ENCODE data around the gene NCAPG2. TPM values are rescaled to one million over a fixed set of nuclear protein-coding genes. Genes with fewer than 3 reads are reported as not detected.

The NCAPG2 gene
- total RNA-seq, 6 experiments from 2014 or later = 2.7 to 4.8 (median 4.2) TPM

DNA sequence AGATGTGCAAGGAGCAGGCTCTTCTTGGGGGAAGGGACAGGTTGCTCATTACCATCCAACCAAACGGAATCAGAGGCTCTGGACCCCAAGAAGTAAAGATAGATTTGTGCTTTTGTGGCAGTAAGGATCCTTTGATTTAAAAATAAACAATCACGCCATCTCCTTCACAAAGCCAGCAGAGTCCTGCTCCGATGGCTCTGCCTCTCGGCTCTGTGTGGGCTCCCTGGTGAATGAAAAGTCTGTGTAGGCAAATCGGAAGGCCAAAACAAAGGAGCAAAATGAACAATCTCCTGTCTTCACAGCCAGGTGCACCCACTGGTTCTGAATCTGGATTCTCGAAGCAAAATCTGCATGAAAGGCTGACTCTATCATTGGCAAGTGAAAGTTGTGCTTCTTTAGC lies 120.8 kb downstream of the NCAPG2 start:
- no peak for ATAC-seq
- WGBS (ENCODE audit: insufficient coverage, low coverage, low lambda C conversion rate, missing lambda C conversion rate) = 52% methylated on average over 6 of the region's 6 CpGs
- Histone ChIP-seq H3K27me3 (peaks cover 0 to 14% of the 10 kb centered on the region in 2 donors), H3K4me1 (peaks cover 0 to 5% (median 0%) of the 10 kb centered on the region in 4 donors), H3K4me3 (no peak overlapping the region), H3K27ac (no peak overlapping the region), H3K9me3 (no peaks in the 10 kb centered on the region), H3K36me3 (no peaks in the 10 kb centered on the region)
- no peak for TF ChIP-seq CTCF (IDR thresholded peaks at IDR 0.05)
- TF ChIP-seq POLR2A (IDR thresholded peaks at IDR 0.05) = no peak
- DNase-seq = no peak
- intact Hi-C loops (cut with DNase I) = no loop called here

- no peaks in the 10 kb centered on the region for H3K36me3 ChIP-seq
- intact Hi-C loops (cut with DNase I) = no loop called here
- no peaks in the 10 kb centered on the region for H3K9me3 ChIP-seq
- ATAC-seq = no peak
- peaks cover 0 to 14% of the 10 kb centered on the region in 2 donors for H3K27me3 ChIP-seq
- H3K4me3 ChIP-seq = no peak overlapping the region
- WGBS (ENCODE audit: insufficient coverage, low coverage, low lambda C conversion rate, missing lambda C conversion rate) = 83% methylated on average over 1 of the region's 5 CpGs
- H3K4me1 ChIP-seq = peaks cover 0 to 5% (median 0%) of the 10 kb centered on the region in 4 donors
- no peak overlapping the region for H3K27ac ChIP-seq
- no peak for DNase-seq
- no peak for TF ChIP-seq CTCF (IDR thresholded peaks at IDR 0.05)
- no peak for TF ChIP-seq POLR2A (IDR thresholded peaks at IDR 0.05)
These were observed 121.5 kb downstream of the NCAPG2 start for GRCh38 chr7:158583143-158583542.

DNA sequence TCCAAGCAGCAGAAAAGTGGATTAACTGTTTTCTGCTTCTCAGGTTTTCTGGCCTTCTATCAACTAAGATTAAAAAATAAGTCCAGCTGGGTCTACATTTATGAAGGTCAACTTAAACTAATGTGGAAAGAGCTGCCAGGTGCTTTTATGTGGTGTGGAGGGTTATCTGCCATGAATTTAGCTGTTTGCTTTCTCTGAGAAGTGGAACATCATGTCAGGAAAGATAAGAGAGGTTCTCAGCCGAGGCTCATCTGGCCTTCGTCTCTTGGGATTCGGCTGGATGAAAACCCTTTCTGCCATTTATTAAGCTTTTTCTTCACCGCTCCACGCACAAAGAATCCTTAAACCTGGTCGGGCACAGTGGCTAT lies 122.5 kb downstream of the NCAPG2 start:
- ATAC-seq = no peak
- DNase-seq = no peak
- Histone ChIP-seq H3K9me3 (no peaks in the 10 kb centered on the region), H3K36me3 (no peaks in the 10 kb centered on the region), H3K27me3 (peaks cover 0 to 14% of the 10 kb centered on the region in 2 donors), H3K27ac (no peak overlapping the region), H3K4me1 (peaks cover 0 to 5% (median 0%) of the 10 kb centered on the region in 4 donors), H3K4me3 (no peak overlapping the region)
- intact Hi-C loops (cut with DNase I) = no loop called here
- WGBS (ENCODE audit: insufficient coverage, low coverage, low lambda C conversion rate, missing lambda C conversion rate) = 71% methylated on average over 5 of the region's 6 CpGs
- no peak for TF ChIP-seq CTCF (IDR thresholded peaks at IDR 0.05)

DNA sequence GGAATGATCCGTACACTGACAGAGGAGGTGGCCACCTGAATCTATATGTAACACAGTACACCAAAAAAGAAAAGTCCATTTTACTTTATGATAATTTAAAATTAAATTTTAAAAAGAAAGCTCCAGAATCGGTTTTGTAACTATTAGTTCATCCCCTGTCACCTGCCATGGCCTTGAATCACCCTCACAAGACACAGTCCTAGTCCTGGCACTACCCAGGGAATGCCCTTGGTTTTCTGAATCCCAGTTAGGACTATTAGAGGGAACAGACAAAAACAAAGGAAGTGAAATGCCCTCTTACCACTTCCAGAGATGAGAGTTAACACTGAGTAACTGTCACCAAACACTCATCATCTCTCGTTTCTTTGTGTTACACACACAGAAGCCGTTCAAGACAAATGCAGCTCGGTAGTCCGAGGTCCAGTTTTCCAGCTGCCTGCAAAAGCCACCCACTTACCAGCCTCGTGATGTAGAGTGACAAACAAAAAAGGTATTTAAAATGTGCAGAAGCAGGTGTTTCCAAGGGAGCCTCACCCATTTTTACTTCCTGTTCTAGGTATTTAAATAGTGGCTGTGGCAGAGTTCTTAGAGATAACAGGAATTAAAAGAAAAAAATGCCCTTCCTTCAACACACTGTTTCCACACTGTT lies 123.0 kb downstream of the NCAPG2 start:
- Histone ChIP-seq H3K27me3 (peaks cover 0 to 10% of the 10 kb centered on the region in 2 donors), H3K9me3 (no peaks in the 10 kb centered on the region), H3K27ac (no peak overlapping the region)

More for the DNA sequence above, 123.0 kb downstream of the NCAPG2 start:
- intact Hi-C loops (cut with DNase I) = no loop called here
- no peak for ATAC-seq
- TF ChIP-seq POLR2A (IDR thresholded peaks at IDR 0.05) = no peak
- no peak for TF ChIP-seq CTCF (IDR thresholded peaks at IDR 0.05)
- Histone ChIP-seq H3K36me3 (no peaks in the 10 kb centered on the region), H3K4me1 (peaks cover 0 to 1% (median 0%) of the 10 kb centered on the region in 4 donors), H3K4me3 (no peak overlapping the region)
- no peak for DNase-seq
- WGBS (ENCODE audit: insufficient coverage, low coverage, low lambda C conversion rate, missing lambda C conversion rate) = 52% methylated on average over 7 of the region's 7 CpGs

Small RNA genes lying within 50 kb of the gene (microRNA-seq; reads per million reads assigned to microRNA genes)
- gene MIR5707 = 0 reads per million in 2 donors

Small RNA genes lying within 50 kb of the gene (small RNA-seq; reads per million reads assigned to genes)
- gene MIR5707 = 0 reads per million in 2 experiments
- gene THAP5P1 = 0 reads per million in 2 experiments

Other genes starting within 250 kb of the NCAPG2 start
- gene PTPRN2, start 117.0 kb downstream of the NCAPG2 start, total RNA-seq = under 1 TPM; 0.15 to 0.87 (median 0.67) TPM
- gene ESYT2, start 124.7 kb upstream of the NCAPG2 start, total RNA-seq = 10 to 100 TPM; 19.7 to 28.7 (median 24.2) TPM
- gene DYNC2I1, start 151.8 kb upstream of the NCAPG2 start, total RNA-seq = 1 to 10 TPM; 3.5 to 6.6 (median 4.6) TPM